Immature natural killer cell (primary cell): ENCODE data around the gene AK8. TPM values are rescaled to one million over a fixed set of nuclear protein-coding genes. Genes with fewer than 3 reads are reported as not detected.

ENCODE experiments used
- DNase-seq, 3 donors: peaks; one replicate each; pipeline ENCODE4 v3.0.0; 2022; ENCODE audit warnings: mixed read lengths in 1 of 3
- H3K27ac Mint-ChIP-seq, 6 donors: one replicate each; pipeline ENCODE4 v1.8.0; 2020; ENCODE audit warnings: mixed read lengths in 6 of 6, mild to moderate bottlenecking in 5 of 6, inconsistent platforms in 4 of 6, moderate library complexity in 3 of 6
- H3K27me3 Mint-ChIP-seq, 3 donors: one replicate each; pipeline ENCODE4 v1.8.0; 2020 to 2021; ENCODE audit warnings: low read depth in 3 of 3, mild to moderate bottlenecking in 3 of 3, mixed read lengths in 3 of 3, moderate library complexity in 3 of 3, inconsistent platforms in 1 of 3
- H3K36me3 Mint-ChIP-seq, 3 donors: one replicate each; pipeline ENCODE4 v1.8.0; 2020; ENCODE audit warnings: mixed read lengths in 3 of 3, inconsistent platforms in 2 of 3, mild to moderate bottlenecking in 2 of 3
- H3K4me1 Mint-ChIP-seq, 2 donors: one replicate each; pipeline ENCODE4 v1.8.0; 2020; ENCODE audit warnings: inconsistent platforms in 2 of 2, mild to moderate bottlenecking in 2 of 2, mixed read lengths in 2 of 2, moderate library complexity in 1 of 2
- H3K4me3 Mint-ChIP-seq, 5 donors: one replicate each; pipeline ENCODE4 v1.8.0; 2020; ENCODE audit warnings: mild to moderate bottlenecking in 5 of 5, mixed read lengths in 5 of 5, inconsistent platforms in 3 of 5, moderate library complexity in 3 of 5
- H3K9me3 Mint-ChIP-seq, 6 donors: one replicate each; pipeline ENCODE4 v1.8.0; 2020; ENCODE audit warnings: mild to moderate bottlenecking in 6 of 6, mixed read lengths in 6 of 6, inconsistent platforms in 4 of 6, moderate library complexity in 3 of 6
- polyA plus RNA-seq, 3 donors: library from polyadenylated mRNA; unstranded; fragments of 300-500 nt; fragmentation: Illumina TruSeq; gene quantifications; one replicate each; pipeline ENCODE4 v1.2.3, GENCODE V29; 2021

The AK8 gene
- polyA plus RNA-seq, 3 donors from 2014 or later: 1.9 to 3.3 TPM; not detected in 1

DNA sequence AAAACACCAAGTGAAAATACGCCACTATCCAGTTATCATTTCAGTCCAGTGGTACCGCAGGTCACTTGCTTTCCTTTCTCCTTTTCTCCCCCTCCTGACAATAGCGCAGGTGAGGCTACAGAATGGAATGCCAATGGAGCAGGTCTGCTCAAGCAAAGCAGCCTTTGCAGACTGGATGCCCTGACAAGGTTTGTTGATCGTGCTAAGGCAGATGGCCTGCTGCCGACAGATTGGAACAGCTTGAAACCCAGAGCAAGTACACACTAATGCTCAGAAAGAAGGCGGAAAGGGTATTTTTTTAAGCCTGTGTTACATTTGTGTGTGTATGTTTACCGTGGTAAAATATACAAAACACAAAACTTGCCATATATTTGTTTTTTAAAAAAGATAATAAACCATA lies 20.0 kb upstream of the AK8 start:
- Mint-ChIP-seq H3K4me3 (no peak overlapping the region), H3K27me3 (no peaks in the 10 kb centered on the region), H3K27ac (peak overlapping the region in 1 of 6 donors; percentile 81), H3K4me1 (peaks cover 0 to 7% of the 10 kb centered on the region in 2 donors), H3K36me3 (peaks cover 43 to 67% (median 50%) of the 10 kb centered on the region in 3 donors), H3K9me3 (no peaks in the 10 kb centered on the region)
- DNase-seq: no peak

DNA sequence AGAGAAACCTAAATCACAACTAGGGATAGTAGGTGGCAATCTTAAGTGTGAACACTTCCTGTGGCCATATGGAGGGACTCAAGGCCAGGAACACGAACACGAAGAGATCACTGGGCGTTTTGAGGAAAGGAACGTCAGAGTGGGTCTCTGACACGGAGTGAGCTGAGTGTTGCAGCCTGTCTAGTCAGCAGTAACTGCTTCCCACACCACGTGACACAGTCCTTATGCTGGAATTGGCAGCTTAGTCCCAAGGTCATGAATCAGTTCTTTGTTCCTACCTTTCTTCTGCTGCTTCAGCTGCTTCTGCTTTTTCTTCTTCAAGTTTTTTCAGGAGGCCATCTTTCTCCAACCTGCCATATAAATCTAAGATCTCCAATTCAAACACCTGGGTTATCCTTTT lies 18.8 kb upstream of the AK8 start:
- DNase-seq: no peak
- Mint-ChIP-seq H3K27me3 (no peaks in the 10 kb centered on the region), H3K36me3 (peaks cover 41 to 66% (median 45%) of the 10 kb centered on the region in 3 donors), H3K9me3 (no peaks in the 10 kb centered on the region), H3K4me3 (no peak overlapping the region), H3K27ac (no peak overlapping the region), H3K4me1 (peaks cover 0 to 4% of the 10 kb centered on the region in 2 donors)

DNA sequence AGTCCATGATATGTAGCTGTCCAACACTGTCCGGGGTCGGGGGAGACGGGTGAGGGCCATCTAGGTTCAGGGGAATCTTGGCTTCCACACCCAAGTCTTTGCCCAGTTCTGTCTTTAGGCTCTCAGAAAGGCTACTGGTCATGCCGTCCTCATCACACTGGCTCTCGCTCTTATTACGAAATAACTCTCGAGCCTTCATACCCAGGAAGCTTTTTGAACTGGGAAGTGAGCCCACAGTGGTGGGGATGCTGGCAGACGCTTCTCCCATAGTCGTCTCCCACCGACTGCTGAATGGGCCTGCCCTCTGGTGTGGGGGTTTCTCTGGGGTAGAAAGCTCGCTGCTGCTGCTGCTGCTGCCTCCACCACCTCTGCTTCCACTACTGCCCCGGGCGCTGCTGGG lies 18.2 kb upstream of the AK8 start:
- H3K9me3 Mint-ChIP-seq: no peaks in the 10 kb centered on the region
- no peaks in the 10 kb centered on the region for H3K27me3 Mint-ChIP-seq
- H3K4me1 Mint-ChIP-seq: no peaks in the 10 kb centered on the region
- H3K36me3 Mint-ChIP-seq: peaks cover 36 to 63% (median 43%) of the 10 kb centered on the region in 3 donors
- no peak overlapping the region for H3K4me3 Mint-ChIP-seq
- H3K27ac Mint-ChIP-seq: no peak overlapping the region
- no peak for DNase-seq

DNA sequence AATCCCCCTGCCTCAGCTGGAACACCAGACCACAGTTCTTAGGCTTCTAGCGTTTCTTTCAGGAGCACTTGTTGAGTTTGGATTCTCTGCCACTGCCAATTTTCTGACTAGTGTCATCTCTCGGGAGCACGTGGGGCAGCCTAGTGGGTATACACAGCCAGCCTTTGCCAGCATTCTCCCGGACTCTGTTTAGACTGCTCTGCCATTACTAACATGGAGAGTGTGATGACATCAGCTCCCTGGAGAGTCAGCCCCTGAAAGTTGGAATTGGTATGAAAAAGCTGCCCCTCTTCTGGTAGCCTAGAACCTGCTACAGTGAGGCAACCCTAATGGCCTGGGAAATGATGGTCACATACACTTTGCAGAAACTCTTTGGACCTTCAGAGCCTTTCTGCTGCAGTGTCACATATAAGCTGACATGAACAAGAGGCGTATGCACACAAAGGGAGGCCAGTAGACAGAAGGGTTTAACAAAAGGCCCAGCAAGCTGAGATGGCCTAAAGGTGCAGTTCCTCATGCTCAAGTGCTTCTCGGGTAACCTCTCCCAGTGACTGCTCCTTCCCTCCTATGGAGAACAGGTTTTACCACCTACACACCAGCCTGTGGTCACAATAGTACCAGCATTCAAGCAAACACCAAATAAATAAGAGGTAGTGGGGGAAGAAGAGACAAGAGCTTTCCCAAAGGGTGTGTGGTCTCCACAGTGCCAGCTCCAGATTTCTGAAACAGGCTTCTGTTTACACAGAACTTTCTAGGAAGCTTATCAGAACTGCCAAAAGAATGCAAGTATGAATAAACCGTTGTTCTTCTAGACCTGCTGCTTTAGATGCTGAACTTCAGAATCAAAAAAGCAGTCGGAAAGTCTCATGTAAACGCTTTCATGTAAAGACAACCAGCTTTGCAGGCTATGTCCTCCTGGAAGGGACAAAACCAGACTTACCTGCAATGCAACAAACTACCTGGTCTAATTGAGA lies 17.1 kb upstream of the AK8 start:
- H3K9me3 Mint-ChIP-seq: no peaks in the 10 kb centered on the region
- no peaks in the 10 kb centered on the region for H3K27me3 Mint-ChIP-seq
- no peak for DNase-seq
- H3K27ac Mint-ChIP-seq: no peak overlapping the region
- no peak overlapping the region for H3K4me3 Mint-ChIP-seq
- H3K4me1 Mint-ChIP-seq: no peaks in the 10 kb centered on the region
- H3K36me3 Mint-ChIP-seq: peaks cover 30 to 52% (median 33%) of the 10 kb centered on the region in 3 donors

DNA sequence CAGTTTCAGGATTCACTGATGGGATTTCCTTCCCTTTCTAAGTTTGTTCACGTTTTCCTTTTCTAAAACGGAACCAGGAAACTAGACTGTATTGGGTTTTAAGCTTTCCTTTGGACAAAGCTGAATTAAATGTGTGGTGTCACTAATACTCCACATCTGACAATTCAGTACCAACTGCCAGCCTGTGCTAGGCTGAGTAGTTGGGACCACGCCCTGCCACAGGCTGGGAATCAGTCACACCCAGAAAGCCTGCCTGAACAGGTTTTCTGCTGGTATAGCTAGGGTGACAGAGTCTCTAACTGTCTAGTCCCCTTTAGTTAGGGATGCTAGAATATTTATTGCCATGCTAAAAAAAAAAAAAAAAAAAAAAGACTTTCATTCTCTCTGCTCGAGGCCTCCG lies 16.3 kb upstream of the AK8 start:
- DNase-seq: no peak
- Mint-ChIP-seq H3K4me1 (no peaks in the 10 kb centered on the region), H3K27ac (no peak overlapping the region)

DNA sequence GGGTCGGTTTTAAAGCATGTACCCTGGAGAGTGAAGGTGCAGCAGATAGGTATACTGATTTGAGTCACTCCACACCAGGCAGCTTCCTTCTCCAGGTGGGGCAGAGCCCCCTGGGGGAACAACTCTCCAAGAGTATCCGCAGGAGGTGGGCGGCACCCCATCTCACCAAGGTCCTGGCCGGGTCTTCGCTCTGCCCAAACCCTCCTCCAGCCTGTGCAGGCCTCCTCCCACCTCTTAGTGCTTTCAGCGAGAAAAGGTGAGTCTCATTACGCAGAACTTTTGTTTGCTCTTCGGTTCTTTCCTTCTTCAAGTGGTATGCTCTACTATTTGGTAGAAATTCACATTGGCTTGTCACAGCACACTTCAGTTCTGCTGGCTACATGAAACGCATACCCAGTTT lies 14.3 kb upstream of the AK8 start:
- no peak overlapping the region for H3K27ac Mint-ChIP-seq
- H3K4me1 Mint-ChIP-seq: peaks cover 0 to 5% of the 10 kb centered on the region in 2 donors
- no peak for DNase-seq
- H3K4me3 Mint-ChIP-seq: no peak overlapping the region
- no peaks in the 10 kb centered on the region for H3K9me3 Mint-ChIP-seq
- peaks cover 19 to 27% (median 19%) of the 10 kb centered on the region in 3 donors for H3K36me3 Mint-ChIP-seq
- H3K27me3 Mint-ChIP-seq: no peaks in the 10 kb centered on the region

More for the DNA sequence above, 16.3 kb upstream of the AK8 start:
- Mint-ChIP-seq H3K27me3 (no peaks in the 10 kb centered on the region), H3K36me3 (peaks cover 27 to 44% (median 29%) of the 10 kb centered on the region in 3 donors), H3K9me3 (no peaks in the 10 kb centered on the region), H3K4me3 (no peak overlapping the region)

DNA sequence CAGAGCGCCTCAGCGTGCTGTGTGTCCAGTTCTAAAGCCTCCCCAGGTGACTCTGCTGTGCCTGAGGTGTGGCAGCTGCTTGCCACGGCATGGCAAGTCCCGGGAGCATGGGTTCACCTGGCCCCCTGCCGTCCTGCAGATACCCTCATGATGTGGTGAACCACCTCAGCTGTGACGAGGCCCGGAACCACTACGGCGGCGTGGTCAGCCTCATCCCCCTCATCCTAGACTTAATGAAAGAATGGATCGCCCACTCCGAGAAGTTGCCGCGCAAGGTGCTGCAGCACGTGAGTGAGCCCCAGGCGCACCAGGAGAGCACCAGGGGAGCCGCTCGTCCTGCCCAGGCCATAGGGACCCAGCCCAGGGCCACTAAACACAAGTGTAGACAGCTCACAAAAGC lies 10.1 kb upstream of the AK8 start:
- DNase-seq: no peak
- Mint-ChIP-seq H3K4me1 (peaks cover 0 to 5% of the 10 kb centered on the region in 2 donors), H3K9me3 (no peaks in the 10 kb centered on the region), H3K27ac (no peak overlapping the region), H3K4me3 (no peak overlapping the region), H3K36me3 (peaks cover 0 to 5% (median 0%) of the 10 kb centered on the region in 3 donors), H3K27me3 (peaks cover 0 to 1% (median 0%) of the 10 kb centered on the region in 3 donors)

DNA sequence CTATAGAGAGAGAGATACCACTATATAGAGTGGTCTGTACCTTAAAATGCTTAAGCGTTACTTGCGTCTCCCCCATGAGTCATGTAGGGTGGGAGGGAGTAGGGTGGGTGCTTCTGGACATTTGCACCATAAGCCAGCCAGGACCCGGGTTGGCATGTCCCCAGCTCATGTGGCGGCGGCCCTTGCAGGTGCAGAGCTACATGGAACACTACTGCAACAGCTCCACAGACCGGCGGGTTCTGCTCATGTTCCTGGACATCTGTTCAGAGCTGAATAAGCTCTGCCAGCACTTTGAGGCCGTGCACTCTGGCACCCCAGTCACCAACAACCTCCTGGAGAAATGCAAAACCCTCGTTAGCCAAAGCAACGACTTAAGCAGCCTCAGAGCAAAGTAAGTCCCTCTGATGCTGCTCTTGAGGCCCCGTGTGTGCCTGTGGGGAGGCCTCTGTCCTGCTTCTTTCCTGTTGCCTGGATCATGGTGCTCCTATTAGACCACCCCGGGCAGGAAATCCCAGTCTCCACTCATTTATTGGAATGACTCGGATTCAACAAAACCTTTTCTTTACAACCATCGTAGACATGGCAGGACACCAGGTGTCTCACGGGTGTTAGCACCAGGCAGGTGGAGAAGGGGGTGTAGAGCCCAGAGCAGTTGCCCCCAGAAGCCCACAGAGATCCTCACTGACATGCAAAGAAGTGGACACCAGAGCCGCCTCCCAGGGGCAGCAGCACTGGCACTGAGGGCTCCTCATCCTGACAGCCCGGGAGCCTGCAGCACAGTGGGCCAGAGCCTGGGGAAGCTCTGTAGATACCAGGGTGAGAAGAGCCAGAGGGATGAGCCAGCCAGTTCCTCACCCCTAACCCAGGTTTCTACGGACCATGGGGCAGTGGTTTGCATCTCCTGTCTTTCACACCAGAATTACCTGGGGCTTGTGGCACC lies 9.4 kb upstream of the AK8 start:
- peaks cover 0 to 2% (median 1%) of the 10 kb centered on the region in 3 donors for H3K27me3 Mint-ChIP-seq

DNA sequence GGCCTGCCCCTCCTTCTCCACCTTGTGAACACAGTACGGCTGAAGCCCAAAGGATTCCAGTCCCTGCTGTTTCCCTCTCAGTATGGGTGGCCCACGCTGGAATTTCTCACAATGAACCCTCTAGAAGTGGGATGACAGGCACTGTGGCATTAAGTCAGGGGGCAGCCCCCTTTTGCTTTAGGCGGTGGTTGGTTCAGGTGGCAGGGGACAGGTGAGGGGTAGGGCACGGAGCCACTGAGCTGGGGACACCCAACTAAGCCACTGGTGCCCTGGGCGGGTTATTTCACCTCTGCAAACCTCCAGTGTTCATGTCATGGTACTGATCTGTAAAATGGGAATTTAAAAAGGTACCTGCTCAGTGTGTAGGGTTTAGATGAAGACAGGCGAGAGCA lies 8.2 kb upstream of the AK8 start:
- DNase-seq: no peak
- Mint-ChIP-seq H3K9me3 (no peaks in the 10 kb centered on the region), H3K4me1 (peaks cover 0 to 5% of the 10 kb centered on the region in 2 donors), H3K27me3 (peaks cover 0 to 2% (median 1%) of the 10 kb centered on the region in 3 donors), H3K4me3 (no peak overlapping the region), H3K36me3 (no peaks in the 10 kb centered on the region), H3K27ac (no peak overlapping the region)

More for the DNA sequence above, 9.4 kb upstream of the AK8 start:
- Mint-ChIP-seq H3K36me3 (peaks cover 0 to 5% (median 0%) of the 10 kb centered on the region in 3 donors), H3K9me3 (no peaks in the 10 kb centered on the region), H3K27ac (no peak overlapping the region), H3K4me3 (no peak overlapping the region), H3K4me1 (peaks cover 0 to 5% of the 10 kb centered on the region in 2 donors)
- no peak for DNase-seq

DNA sequence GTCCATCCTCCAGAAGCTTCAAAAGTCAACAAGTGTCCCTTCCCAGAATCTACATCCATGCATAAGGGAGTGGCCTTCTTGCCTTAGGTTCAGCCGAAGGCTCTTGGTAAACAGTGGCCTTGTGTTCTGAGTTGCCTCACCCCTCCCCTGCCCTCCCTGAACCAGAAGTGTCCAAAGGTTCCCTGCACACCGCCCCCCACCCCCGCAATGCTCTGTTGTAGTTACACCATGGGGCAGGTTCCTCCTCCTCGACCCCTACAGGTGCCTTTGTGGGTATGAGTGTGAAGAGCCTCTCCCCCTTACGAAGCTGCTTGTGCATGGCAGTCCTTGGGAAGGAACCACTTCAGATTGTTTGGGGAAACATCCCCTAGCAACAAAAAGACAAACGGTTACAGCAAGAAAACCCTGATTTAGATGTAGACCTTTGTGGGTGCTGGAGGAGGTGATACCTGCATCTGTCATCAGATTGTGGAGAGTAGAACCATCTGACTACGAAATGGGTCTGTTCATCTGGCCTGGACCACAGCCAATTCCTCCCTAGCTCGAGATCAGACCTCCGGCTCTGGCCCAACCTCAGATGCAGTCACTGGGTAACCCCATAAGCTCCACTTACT lies 7.7 kb upstream of the AK8 start:
- Mint-ChIP-seq H3K9me3 (no peaks in the 10 kb centered on the region), H3K4me1 (peaks cover 0 to 5% of the 10 kb centered on the region in 2 donors), H3K27ac (no peak overlapping the region), H3K4me3 (no peak overlapping the region), H3K27me3 (peaks cover 0 to 2% (median 1%) of the 10 kb centered on the region in 3 donors), H3K36me3 (no peaks in the 10 kb centered on the region)
- DNase-seq: peak; percentile 8 to 23 (median 16)

DNA sequence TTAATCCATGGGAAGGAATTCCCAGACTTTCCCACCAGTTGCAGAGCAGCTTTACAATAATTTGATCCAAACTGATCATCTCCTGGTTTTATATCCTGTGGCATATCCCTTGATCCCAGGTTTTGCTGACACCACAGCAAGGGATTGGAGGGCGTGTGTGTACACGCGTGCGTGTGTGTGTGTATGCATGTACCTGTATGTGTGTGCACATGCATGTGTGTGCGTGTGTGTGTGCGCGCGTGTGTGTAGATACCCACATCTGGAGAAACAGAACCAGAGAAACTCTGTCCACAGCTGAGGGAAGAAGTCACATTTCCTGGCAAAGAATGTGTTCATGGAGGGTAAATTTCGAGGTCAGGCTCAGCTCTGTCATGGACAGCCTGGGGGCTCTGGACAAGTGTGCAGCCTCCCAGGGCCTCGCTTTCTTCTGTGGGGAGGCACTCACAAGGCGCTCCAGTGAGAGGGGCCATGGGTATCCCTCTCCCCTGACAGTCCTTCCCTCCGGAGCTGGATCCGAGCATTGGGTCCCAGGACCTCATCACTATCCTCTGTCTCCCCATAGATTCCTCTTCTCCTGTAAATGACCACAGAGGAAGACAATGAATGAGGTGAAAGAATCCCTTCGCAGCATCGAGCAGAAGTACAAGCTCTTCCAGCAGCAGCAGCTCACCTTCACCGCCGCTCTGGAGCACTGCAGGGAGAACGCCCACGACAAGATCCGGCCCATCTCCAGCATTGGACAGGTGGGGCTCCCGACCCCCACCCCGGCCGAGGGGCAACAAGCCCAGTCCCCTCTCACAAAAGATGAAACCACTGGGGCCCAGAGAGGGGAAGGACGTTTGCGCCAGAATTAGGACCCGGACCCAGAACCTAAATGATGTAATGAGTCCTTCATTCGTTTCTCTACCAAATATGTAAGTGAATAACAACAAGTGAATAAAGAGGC lies 5.5 kb upstream of the AK8 start:
- H3K27me3 Mint-ChIP-seq: peaks cover 0 to 8% (median 7%) of the 10 kb centered on the region in 3 donors
- no peaks in the 10 kb centered on the region for H3K9me3 Mint-ChIP-seq
- H3K36me3 Mint-ChIP-seq: no peaks in the 10 kb centered on the region
- H3K4me1 Mint-ChIP-seq: peaks cover 13 to 16% of the 10 kb centered on the region in 2 donors
- H3K27ac Mint-ChIP-seq: no peak overlapping the region
- H3K4me3 Mint-ChIP-seq: no peak overlapping the region
- no peak for DNase-seq

DNA sequence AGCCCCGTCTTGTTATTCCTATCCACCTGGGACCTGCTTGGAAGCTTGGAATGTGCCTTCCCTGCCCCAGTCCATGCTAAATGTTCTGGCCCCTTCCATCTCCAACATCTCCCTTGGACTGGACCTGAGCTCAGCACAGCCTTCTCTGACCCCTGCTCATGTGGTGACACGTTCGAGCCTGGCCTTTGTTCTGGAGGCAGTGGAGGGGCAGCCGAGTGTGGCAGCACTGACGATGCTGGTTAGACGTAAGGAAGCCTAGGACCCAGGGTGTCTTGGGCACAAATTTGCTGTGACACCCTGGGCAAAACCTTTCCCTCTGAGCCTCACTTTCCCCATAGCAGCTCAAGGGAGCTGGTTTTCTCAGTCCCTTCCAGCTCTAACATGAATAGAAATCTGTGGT lies 4.5 kb upstream of the AK8 start:
- Mint-ChIP-seq H3K4me3 (no peak overlapping the region), H3K4me1 (peaks cover 11 to 16% of the 10 kb centered on the region in 2 donors), H3K9me3 (no peaks in the 10 kb centered on the region), H3K27ac (no peak overlapping the region), H3K27me3 (peaks cover 0 to 9% (median 7%) of the 10 kb centered on the region in 3 donors), H3K36me3 (no peaks in the 10 kb centered on the region)
- DNase-seq: no peak
